Osteocyte (in vitro differentiated cells): Measurements from ENCODE around the gene POLR3F. TPM values are rescaled to one million over a fixed set of nuclear protein-coding genes. Genes with fewer than 3 reads are reported as not detected.

Experiments
- DNase-seq: peaks from one replicate; pipeline ENCODE4 v3.0.0; 2021; ENCODE audit warnings: mixed read lengths; ENCODE audit not compliant: unreplicated experiment; ENCODE audit errors: extremely low spot score
- H3K27ac Mint-ChIP-seq: one replicate; pipeline ENCODE4 v1.8.0; 2021; ENCODE audit warnings: mild to moderate bottlenecking, mixed read lengths; ENCODE audit not compliant: unreplicated experiment
- H3K27me3 Mint-ChIP-seq: one replicate; pipeline ENCODE4 v1.8.0; 2021; ENCODE audit warnings: mixed read lengths; ENCODE audit not compliant: unreplicated experiment
- H3K36me3 Mint-ChIP-seq: one replicate; pipeline ENCODE4 v1.8.0; 2021; ENCODE audit warnings: mixed read lengths; ENCODE audit not compliant: unreplicated experiment
- H3K4me1 Mint-ChIP-seq: one replicate; pipeline ENCODE4 v1.8.0; 2021; ENCODE audit warnings: mixed read lengths; ENCODE audit not compliant: unreplicated experiment
- H3K4me3 Mint-ChIP-seq: one replicate; pipeline ENCODE4 v1.8.0; 2021; ENCODE audit warnings: mild to moderate bottlenecking, moderate library complexity, mixed read lengths; ENCODE audit not compliant: unreplicated experiment
- H3K9me3 Mint-ChIP-seq: one replicate; pipeline ENCODE4 v1.8.0; 2021; ENCODE audit warnings: mixed read lengths; ENCODE audit not compliant: unreplicated experiment
- total RNA-seq: library from RNA; stranded (reverse); gene quantifications from 2 replicates; pipeline ENCODE4 v1.2.1, GENCODE V29; 2021
- TF ChIP-seq, protein P1 (sequence below): fragments of 200-600 bp; sonication (generic); IDR thresholded peaks from 2 replicates; pipeline ENCODE4 v1.5.0; 2021; ENCODE audit warnings: antibody characterized with exemption, mild to moderate bottlenecking, moderate library complexity

The POLR3F gene
- total RNA-seq, 1 donor from 2014 or later = 9.4 TPM

DNA sequence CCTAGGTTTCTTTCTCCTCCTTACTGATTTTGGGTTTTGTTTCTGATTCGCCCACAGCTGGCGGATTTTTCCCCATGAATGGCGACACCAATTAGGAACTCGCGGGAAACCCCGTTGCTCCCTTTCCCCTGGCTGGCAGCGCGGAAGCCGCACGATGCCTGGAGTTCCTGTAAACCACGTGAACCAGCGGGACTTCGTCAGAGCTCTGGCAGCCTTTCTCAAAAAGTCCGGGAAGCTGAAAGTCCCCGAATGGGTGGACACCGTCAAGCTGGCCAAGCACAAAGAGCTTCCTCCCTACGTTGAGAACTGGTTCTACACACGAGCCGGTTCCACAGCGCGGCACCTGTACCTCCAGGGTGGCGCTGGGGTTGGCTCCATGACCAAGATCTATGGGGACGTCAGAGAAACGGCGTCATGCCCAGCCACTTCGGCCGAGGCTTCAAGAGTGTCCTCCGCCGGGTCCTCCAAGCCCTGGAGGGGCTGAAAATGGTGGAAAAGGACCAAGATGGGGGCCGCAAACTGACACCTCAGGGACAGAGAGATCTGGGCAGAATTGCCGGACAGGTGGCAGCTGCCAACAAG, 37.4 kb downstream of the POLR3F start:
- Mint-ChIP-seq H3K4me3 (no peak overlapping the region), H3K36me3 (no peaks in the 10 kb centered on the region), H3K27me3 (peaks cover 8% of the 10 kb centered on the region), H3K9me3 (no peaks in the 10 kb centered on the region), H3K4me1 (peaks cover 21% of the 10 kb centered on the region), H3K27ac (no peak overlapping the region)
- TF ChIP-seq, protein P1, sequence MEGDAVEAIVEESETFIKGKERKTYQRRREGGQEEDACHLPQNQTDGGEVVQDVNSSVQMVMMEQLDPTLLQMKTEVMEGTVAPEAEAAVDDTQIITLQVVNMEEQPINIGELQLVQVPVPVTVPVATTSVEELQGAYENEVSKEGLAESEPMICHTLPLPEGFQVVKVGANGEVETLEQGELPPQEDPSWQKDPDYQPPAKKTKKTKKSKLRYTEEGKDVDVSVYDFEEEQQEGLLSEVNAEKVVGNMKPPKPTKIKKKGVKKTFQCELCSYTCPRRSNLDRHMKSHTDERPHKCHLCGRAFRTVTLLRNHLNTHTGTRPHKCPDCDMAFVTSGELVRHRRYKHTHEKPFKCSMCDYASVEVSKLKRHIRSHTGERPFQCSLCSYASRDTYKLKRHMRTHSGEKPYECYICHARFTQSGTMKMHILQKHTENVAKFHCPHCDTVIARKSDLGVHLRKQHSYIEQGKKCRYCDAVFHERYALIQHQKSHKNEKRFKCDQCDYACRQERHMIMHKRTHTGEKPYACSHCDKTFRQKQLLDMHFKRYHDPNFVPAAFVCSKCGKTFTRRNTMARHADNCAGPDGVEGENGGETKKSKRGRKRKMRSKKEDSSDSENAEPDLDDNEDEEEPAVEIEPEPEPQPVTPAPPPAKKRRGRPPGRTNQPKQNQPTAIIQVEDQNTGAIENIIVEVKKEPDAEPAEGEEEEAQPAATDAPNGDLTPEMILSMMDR = no peak
- DNase-seq = no peak

DNA sequence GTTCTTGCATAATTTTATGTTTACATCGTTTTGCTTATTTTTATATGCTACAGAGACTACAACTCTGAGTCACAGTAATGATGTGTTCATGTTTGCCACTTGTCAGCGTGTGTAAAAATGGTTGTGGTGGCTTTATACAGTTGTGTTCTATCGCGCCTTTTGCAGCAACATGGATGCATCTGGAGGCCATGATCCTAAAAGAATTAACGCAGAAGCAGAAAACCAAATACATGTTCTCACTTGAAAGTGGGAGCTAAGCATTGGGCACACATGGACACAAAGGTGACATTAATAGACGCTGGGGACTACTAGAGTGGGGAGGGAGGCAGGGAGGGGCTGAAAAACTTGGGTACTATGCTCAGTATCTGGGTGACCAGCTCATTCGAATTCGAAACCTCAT, 39.6 kb downstream of the POLR3F start:
- peak overlapping the region; percentile 99 for H3K4me3 Mint-ChIP-seq
- H3K36me3 Mint-ChIP-seq = peaks cover 16% of the 10 kb centered on the region
- H3K27ac Mint-ChIP-seq = peak overlapping the region; percentile 99
- TF ChIP-seq, protein P1 = no peak
- H3K27me3 Mint-ChIP-seq = peaks cover 8% of the 10 kb centered on the region
- no peaks in the 10 kb centered on the region for H3K9me3 Mint-ChIP-seq
- no peak for DNase-seq
- H3K4me1 Mint-ChIP-seq = peaks cover 21% of the 10 kb centered on the region

GRCh38 chr20:18507218-18508191, 40.3 kb downstream of the POLR3F start, which contains the start of gene SEC23B:
Gene SEC23B, plus strand, starts transcription at chr20:18507940. Its CDS starts 2,896 bp downstream, at chr20:18510836.
- H3K27me3 Mint-ChIP-seq = peaks cover 4% of the 10 kb centered on the region

DNA sequence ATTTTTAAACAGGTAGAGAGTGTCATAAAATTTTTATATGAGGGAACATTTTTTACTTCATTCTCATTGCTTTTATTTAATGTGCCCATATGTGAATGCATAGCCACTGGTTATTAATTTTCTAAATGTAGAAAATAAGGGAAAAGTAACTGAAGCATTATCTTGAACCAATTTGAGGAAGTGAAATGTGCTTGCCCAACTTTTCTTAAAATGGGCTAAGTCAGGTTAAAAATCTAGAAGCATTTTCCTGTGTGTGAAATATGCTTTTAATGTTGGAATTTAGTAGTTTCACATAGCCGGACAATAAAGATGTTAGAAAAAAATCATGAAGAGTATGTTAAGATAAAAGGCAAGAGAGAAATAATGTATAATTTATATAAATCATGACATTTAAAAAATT, 44.4 kb downstream of the POLR3F start:
- Mint-ChIP-seq H3K27me3 (no peaks in the 10 kb centered on the region), H3K9me3 (no peaks in the 10 kb centered on the region), H3K36me3 (peaks cover 32% of the 10 kb centered on the region), H3K4me3 (no peak overlapping the region), H3K4me1 (peaks cover 21% of the 10 kb centered on the region), H3K27ac (no peak overlapping the region)
- no peak for DNase-seq
- TF ChIP-seq, protein P1 = no peak

More at GRCh38 chr20:18507218-18508191, 40.3 kb downstream of the POLR3F start, which contains the start of gene SEC23B:
- peaks cover 21% of the 10 kb centered on the region for H3K4me1 Mint-ChIP-seq
- H3K9me3 Mint-ChIP-seq = no peaks in the 10 kb centered on the region
- DNase-seq = peak; percentile 97
- peak within 1 kb of the TSS; percentile 99 for H3K27ac Mint-ChIP-seq
- TF ChIP-seq, protein P1 = no peak
- H3K4me3 Mint-ChIP-seq = peak within 1 kb of the TSS; percentile 99
- H3K36me3 Mint-ChIP-seq = peaks cover 21% of the 10 kb centered on the region

GRCh38 chr20:18513208-18513607, 46.0 kb downstream of the POLR3F start:
- Mint-ChIP-seq H3K27ac (no peak overlapping the region), H3K27me3 (no peaks in the 10 kb centered on the region), H3K4me1 (peaks cover 10% of the 10 kb centered on the region), H3K4me3 (no peak overlapping the region), H3K9me3 (no peaks in the 10 kb centered on the region), H3K36me3 (peaks cover 32% of the 10 kb centered on the region)
- no peak for DNase-seq
- TF ChIP-seq, protein P1 = no peak
